ENCODE data around the gene TRIM67.
"Not testable (repeated sequence)": the region's sequence is repeated elsewhere in the genome, so short reads cannot be mapped to it uniquely, and the experiment has no call there.

Gene TRIM67

GRCh38 chr1:231161667-231162296, at the start of gene TRIM67:
Gene TRIM67, plus strand, starts transcription at chr1:231162058. Its CDS starts 912 bp downstream, at chr1:231162970.
- no peak for DNase-seq (ENCODE audit: low read depth in 2 of 2)

- no peak for DNase-seq (ENCODE audit: low read depth in 2 of 2)
These were observed 45.1 kb upstream of the TRIM67 start for GRCh38 chr1:231116738-231117137.

- no peak for DNase-seq (ENCODE audit: low read depth in 2 of 2)
These were observed 43.0 kb upstream of the TRIM67 start for GRCh38 chr1:231118704-231119453.

GRCh38 chr1:231121533-231121932, 40.3 kb upstream of the TRIM67 start:
- DNase-seq (ENCODE audit: low read depth in 2 of 2): no peak

GRCh38 chr1:231122143-231122542, 39.7 kb upstream of the TRIM67 start:
- no peak for DNase-seq (ENCODE audit: low read depth in 2 of 2)

GRCh38 chr1:231124746-231125145, 37.1 kb upstream of the TRIM67 start:
- DNase-seq (ENCODE audit: low read depth in 2 of 2): no peak

GRCh38 chr1:231125972-231126580, 35.8 kb upstream of the TRIM67 start:
- no peak for DNase-seq (ENCODE audit: low read depth in 2 of 2)

GRCh38 chr1:231127106-231127505, 34.8 kb upstream of the TRIM67 start:
- not testable (repeated sequence) for DNase-seq (ENCODE audit: low read depth in 2 of 2)

- DNase-seq (ENCODE audit: low read depth in 2 of 2): not testable (repeated sequence)
These were observed 33.4 kb upstream of the TRIM67 start for GRCh38 chr1:231128471-231128870.

GRCh38 chr1:231130544-231130943, 31.3 kb upstream of the TRIM67 start:
- no peak for DNase-seq (ENCODE audit: low read depth in 2 of 2)

- not testable (repeated sequence) for DNase-seq (ENCODE audit: low read depth in 2 of 2)
These were observed 29.3 kb upstream of the TRIM67 start for GRCh38 chr1:231132591-231132990.

GRCh38 chr1:231134624-231135023, 27.2 kb upstream of the TRIM67 start:
- DNase-seq (ENCODE audit: low read depth in 2 of 2): no peak

GRCh38 chr1:231138236-231138635, 23.6 kb upstream of the TRIM67 start:
- DNase-seq (ENCODE audit: low read depth in 2 of 2): no peak

GRCh38 chr1:231139125-231139649, 22.7 kb upstream of the TRIM67 start:
- DNase-seq (ENCODE audit: low read depth in 2 of 2): peak; percentile 50 to 62

- peak; percentile 98 to 99 for DNase-seq (ENCODE audit: low read depth in 2 of 2)
These were observed 21.9 kb upstream of the TRIM67 start for GRCh38 chr1:231139659-231140654.

- DNase-seq (ENCODE audit: low read depth in 2 of 2): no peak
These were observed 17.3 kb upstream of the TRIM67 start for GRCh38 chr1:231144416-231145193.

GRCh38 chr1:231147896-231148295, 14.0 kb upstream of the TRIM67 start:
- DNase-seq (ENCODE audit: low read depth in 2 of 2): no peak

- no peak for DNase-seq (ENCODE audit: low read depth in 2 of 2)
These were observed 10.0 kb upstream of the TRIM67 start for GRCh38 chr1:231151811-231152210.

GRCh38 chr1:231153726-231154125, 8.1 kb upstream of the TRIM67 start:
- no peak for DNase-seq (ENCODE audit: low read depth in 2 of 2)

- DNase-seq (ENCODE audit: low read depth in 2 of 2): no peak
These were observed 6.0 kb upstream of the TRIM67 start for GRCh38 chr1:231155808-231156207.

- DNase-seq (ENCODE audit: low read depth in 2 of 2): no peak
These were observed 4.5 kb upstream of the TRIM67 start for GRCh38 chr1:231157311-231157710.
